NCI-H510A (cell line): ENCODE measurements around the gene OR2F1.

ENCODE experiments used
- DNase-seq: peaks from one replicate; lab custom pipeline; 2025; lab: John Stamatoyannopoulos, UW

The OR2F1 gene

GRCh38 chr7:143954544-143954943 is at the start of gene OR2F1:
Gene OR2F1 (plus strand): TSS chr7:143954844. CDS start chr7:143959971, 5,127 bp downstream.
- no peak for DNase-seq

GRCh38 chr7:143905509-143905908 is 49.1 kb upstream of the OR2F1 start:
- DNase-seq, result no peak

- no peak for DNase-seq
These were observed 48.5 kb upstream of the OR2F1 start for GRCh38 chr7:143906151-143906550.

- DNase-seq, result no peak
These were observed 47.7 kb upstream of the OR2F1 start for GRCh38 chr7:143906895-143907294.

- no peak for DNase-seq
These were observed 46.5 kb upstream of the OR2F1 start for GRCh38 chr7:143908120-143908519.

GRCh38 chr7:143909863-143910262 is 44.8 kb upstream of the OR2F1 start:
- DNase-seq, result no peak

- no peak for DNase-seq
These were observed 44.0 kb upstream of the OR2F1 start for GRCh38 chr7:143910473-143911248.

GRCh38 chr7:143913945-143914615 is 40.6 kb upstream of the OR2F1 start:
- no peak for DNase-seq

- DNase-seq, result no peak
These were observed 39.5 kb upstream of the OR2F1 start for GRCh38 chr7:143914938-143915652.

- DNase-seq, result no peak
These were observed 29.8 kb upstream of the OR2F1 start for GRCh38 chr7:143924851-143925250.

GRCh38 chr7:143929224-143929920 is 25.3 kb upstream of the OR2F1 start:
- no peak for DNase-seq

- DNase-seq, result no peak
These were observed 22.9 kb upstream of the OR2F1 start for GRCh38 chr7:143931739-143932138.

GRCh38 chr7:143934526-143935325 is 19.9 kb upstream of the OR2F1 start, which contains the start of gene OR2F2:
Gene OR2F2 (plus strand): TSS chr7:143935233. CDS start chr7:143935233, 0 bp downstream.
- no peak for DNase-seq

GRCh38 chr7:143936087-143937009 is 18.3 kb upstream of the OR2F1 start:
- DNase-seq, result no peak

GRCh38 chr7:143938379-143939243 is 16.0 kb upstream of the OR2F1 start:
- no peak for DNase-seq

GRCh38 chr7:143945423-143945822 is 9.2 kb upstream of the OR2F1 start:
- DNase-seq, result no peak

- no peak for DNase-seq
These were observed 7.5 kb upstream of the OR2F1 start for GRCh38 chr7:143947111-143947510.

- no peak for DNase-seq
These were observed 5.9 kb upstream of the OR2F1 start for GRCh38 chr7:143948733-143949132.

- DNase-seq, result no peak
These were observed 1.2 kb upstream of the OR2F1 start for GRCh38 chr7:143953421-143953820.
